GM12891 (cell line): ENCODE data around the gene MYOZ1. TPM values are rescaled to one million over a fixed set of nuclear protein-coding genes. Genes with fewer than 3 reads are reported as not detected.
"Not testable (repeated sequence)": the region's sequence is repeated elsewhere in the genome, so short reads cannot be mapped to it uniquely, and the experiment has no call there.

Experiments used
- DNase-seq: peaks from one replicate; pipeline ENCODE4 v3.0.0; 2011; ENCODE audit warnings: low spot score; ENCODE audit not compliant: insufficient read length
- FAIRE-seq: peaks from 2 replicates; lab custom pipeline; 2011; peaks lifted over from hg19 to GRCh38; lab: Jason Lieb, UNC
- PAX5 ChIP-seq: IDR thresholded peaks from 2 replicates; pipeline ENCODE4 v1.6.1; 2011; ENCODE audit warnings: low read length, moderate library complexity, mild to moderate bottlenecking; ENCODE audit not compliant: insufficient read depth, severe bottlenecking
- POLR2A ChIP-seq: IDR thresholded peaks from 2 replicates; pipeline ENCODE4 v1.6.1; 2011; ENCODE audit warnings: low read depth, low read length, control low read depth
- POLR2AphosphoS5 ChIP-seq: IDR thresholded peaks from 2 replicates; pipeline ENCODE4 v1.6.1; 2011; ENCODE audit warnings: low read depth, low read length, control low read depth
- POU2F2 ChIP-seq: IDR thresholded peaks from 2 replicates; pipeline ENCODE4 v1.6.1; 2011; ENCODE audit warnings: low read depth, mild to moderate bottlenecking, control low read depth, low read length, moderate library complexity
- SPI1 ChIP-seq: IDR thresholded peaks from 2 replicates; pipeline ENCODE4 v1.6.1; 2011; ENCODE audit warnings: low read depth, low read length, control low read depth
- TAF1 ChIP-seq: IDR thresholded peaks from 2 replicates; pipeline ENCODE4 v1.6.1; 2011; ENCODE audit warnings: low read depth, low read length, control low read depth
- polyA plus RNA-seq: library from polyadenylated mRNA; unstranded; fragments of >200 nt; gene quantifications from one replicate; pipeline ENCODE4 v1.2.1, GENCODE V29; 2012; ENCODE audit warnings: low read depth, missing spikeins, inconsistent platforms; ENCODE audit not compliant: missing spikeins

The MYOZ1 gene
- polyA plus RNA-seq, result 0.67 TPM

- FAIRE-seq, result no peak
- DNase-seq, result no peak
Measured at GRCh38 chr10:73641328-73642060, at the start of gene MYOZ1. TSS of gene MYOZ1 (minus strand) at chr10:73641474. CDS start at chr10:73640017, 1,457 bp downstream.

GRCh38 chr10:73690755-73691154, 49.5 kb upstream of the MYOZ1 start:
- FAIRE-seq, DNase-seq: not testable (repeated sequence)

More at GRCh38 chr10:73641328-73642060, at the start of gene MYOZ1:
- TF ChIP-seq PAX5, result no peak
- no peak for TF ChIP-seq SPI1
- no peak for TF ChIP-seq POLR2A
- TF ChIP-seq POU2F2, result no peak

GRCh38 chr10:73689596-73689995, 48.3 kb upstream of the MYOZ1 start:
- not testable (repeated sequence) for FAIRE-seq, DNase-seq

- DNase-seq, FAIRE-seq: not testable (repeated sequence)
Measured at GRCh38 chr10:73687641-73688040, 46.4 kb upstream of the MYOZ1 start.

GRCh38 chr10:73674546-73674945, 33.3 kb upstream of the MYOZ1 start:
- FAIRE-seq, result not testable (repeated sequence)

GRCh38 chr10:73668378-73668777, 27.1 kb upstream of the MYOZ1 start:
- not testable (repeated sequence) for FAIRE-seq, DNase-seq

More at GRCh38 chr10:73674546-73674945, 33.3 kb upstream of the MYOZ1 start:
- not testable (repeated sequence) for DNase-seq

GRCh38 chr10:73666153-73666809, 25.0 kb upstream of the MYOZ1 start:
- not testable (repeated sequence) for DNase-seq, FAIRE-seq

GRCh38 chr10:73665581-73665980, 24.3 kb upstream of the MYOZ1 start:
- DNase-seq, result not testable (repeated sequence)

GRCh38 chr10:73664156-73665040, 23.1 kb upstream of the MYOZ1 start:
- DNase-seq, result not testable (repeated sequence)

More at GRCh38 chr10:73665581-73665980, 24.3 kb upstream of the MYOZ1 start:
- FAIRE-seq, result not testable (repeated sequence)

GRCh38 chr10:73663621-73664020, 22.3 kb upstream of the MYOZ1 start:
- not testable (repeated sequence) for FAIRE-seq, DNase-seq

More at GRCh38 chr10:73664156-73665040, 23.1 kb upstream of the MYOZ1 start:
- FAIRE-seq, result not testable (repeated sequence)

GRCh38 chr10:73662705-73663104, 21.4 kb upstream of the MYOZ1 start:
- not testable (repeated sequence) for FAIRE-seq

GRCh38 chr10:73655990-73656298, 14.7 kb upstream of the MYOZ1 start, which contains the start of gene SYNPO2L:
TSS of gene SYNPO2L (minus strand) at chr10:73656029. CDS start at chr10:73655922, 107 bp downstream.
- TF ChIP-seq POU2F2, result no peak
- TF ChIP-seq TAF1, result no peak
- no peak for TF ChIP-seq POLR2AphosphoS5
- no peak for TF ChIP-seq SPI1
- no peak for TF ChIP-seq POLR2A
- TF ChIP-seq PAX5, result no peak
- FAIRE-seq (no peak), DNase-seq (no peak)

More at GRCh38 chr10:73662705-73663104, 21.4 kb upstream of the MYOZ1 start:
- not testable (repeated sequence) for DNase-seq
